M059J (cell line): Measurements from ENCODE around the gene PRICKLE2. TPM values are rescaled to one million over a fixed set of nuclear protein-coding genes. Genes with fewer than 3 reads are reported as not detected.
A peak's percentile ranks its signal among the peaks of the same experiment; 100 is the strongest.

Source experiments
- DNase-seq: peaks from one replicate; pipeline ENCODE4 v3.0.0-alpha.2; 2012; ENCODE audit warnings: low read depth
- total RNA-seq: library from RNA; depleted of rRNA; stranded (reverse); fragments of >200 nt; shearing (Covaris generic); gene quantifications from 2 replicates; pipeline ENCODE4 v1.2.3, GENCODE V29; 2014

Gene PRICKLE2
- total RNA-seq, 1 experiment from 2014 or later, result 5.3 TPM

DNA sequence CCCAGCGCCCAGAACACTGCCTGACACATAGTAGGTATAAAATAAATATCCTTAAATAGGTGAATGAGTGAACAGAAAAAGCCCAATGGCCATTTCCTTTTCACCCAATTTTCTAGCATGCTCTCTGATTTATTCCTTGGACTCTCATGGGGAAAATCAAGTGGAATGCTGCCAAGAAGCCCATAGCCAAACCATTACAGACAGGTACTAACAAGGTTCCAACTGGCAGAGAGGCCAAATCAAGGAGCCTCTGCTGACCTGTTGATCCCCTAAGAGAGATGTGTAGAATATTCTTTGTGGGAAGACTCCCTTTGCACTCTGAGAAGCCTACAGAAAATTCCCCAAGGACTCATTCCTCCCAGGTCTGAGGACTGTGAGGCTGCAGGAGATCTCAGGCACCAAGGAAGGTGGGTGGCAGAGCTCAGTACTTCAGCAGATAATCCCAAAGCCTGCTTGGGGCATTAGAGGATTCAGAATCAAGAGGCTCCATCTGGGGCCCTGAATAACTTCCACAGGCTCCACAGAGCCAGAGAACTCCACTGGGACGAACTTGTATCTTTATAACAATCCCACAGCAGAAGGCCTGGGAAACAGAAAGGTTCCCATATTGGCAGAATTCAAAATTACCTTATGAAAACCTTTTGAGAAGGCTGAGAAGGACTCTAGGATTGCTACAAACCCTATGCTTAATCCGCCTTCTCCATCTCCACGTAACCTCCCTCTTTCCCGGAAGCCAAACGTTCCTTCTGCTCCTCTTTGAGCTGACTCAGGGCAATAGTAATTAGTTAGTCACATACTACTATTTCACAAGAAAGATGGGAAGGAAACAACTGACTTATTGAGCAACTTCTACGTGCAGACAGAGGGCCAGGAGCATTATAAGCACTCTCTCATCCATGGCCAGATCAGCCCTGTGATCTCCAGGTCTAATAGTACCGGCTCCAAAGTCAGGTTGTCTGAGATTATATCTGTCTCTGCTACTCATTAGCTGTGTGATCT, 34.5 kb downstream of the PRICKLE2 start:
- peak; percentile 88 for DNase-seq

DNA sequence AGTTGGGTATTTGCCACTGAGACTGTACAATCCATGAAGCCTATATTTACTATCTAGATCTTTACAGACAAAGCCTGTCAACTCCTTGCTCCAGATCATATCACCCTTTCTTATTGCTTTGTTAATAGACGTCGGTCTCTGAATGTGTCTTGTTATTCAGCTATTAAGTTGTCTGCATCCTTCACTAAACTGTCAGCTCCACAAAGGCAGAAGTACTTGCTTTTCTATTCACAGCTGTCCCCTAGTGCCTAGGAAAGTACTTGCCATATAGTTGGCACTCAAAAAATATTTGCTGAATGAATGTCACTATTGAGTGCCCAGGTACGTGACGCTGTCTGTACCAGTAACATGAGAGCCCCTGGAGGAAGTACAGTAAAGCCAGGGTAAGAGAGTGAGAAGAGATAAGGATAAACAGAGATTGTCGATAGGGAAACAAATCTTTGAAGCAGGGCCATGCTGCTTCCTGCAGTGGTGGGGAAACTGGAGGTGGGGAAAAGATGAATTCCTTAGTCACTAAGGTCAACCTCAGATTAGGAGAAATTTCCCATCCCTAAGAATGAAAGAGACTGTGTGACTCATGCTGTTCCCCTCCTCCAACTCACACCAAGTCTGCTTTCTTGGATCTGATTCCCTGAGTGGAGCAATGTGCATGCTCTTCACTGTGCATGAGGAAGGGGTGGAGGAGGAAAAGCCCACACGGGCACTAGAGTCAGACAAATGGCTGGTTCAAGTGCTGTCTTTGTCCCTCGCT, 36.3 kb downstream of the PRICKLE2 start:
- DNase-seq, result peak; percentile 92

DNA sequence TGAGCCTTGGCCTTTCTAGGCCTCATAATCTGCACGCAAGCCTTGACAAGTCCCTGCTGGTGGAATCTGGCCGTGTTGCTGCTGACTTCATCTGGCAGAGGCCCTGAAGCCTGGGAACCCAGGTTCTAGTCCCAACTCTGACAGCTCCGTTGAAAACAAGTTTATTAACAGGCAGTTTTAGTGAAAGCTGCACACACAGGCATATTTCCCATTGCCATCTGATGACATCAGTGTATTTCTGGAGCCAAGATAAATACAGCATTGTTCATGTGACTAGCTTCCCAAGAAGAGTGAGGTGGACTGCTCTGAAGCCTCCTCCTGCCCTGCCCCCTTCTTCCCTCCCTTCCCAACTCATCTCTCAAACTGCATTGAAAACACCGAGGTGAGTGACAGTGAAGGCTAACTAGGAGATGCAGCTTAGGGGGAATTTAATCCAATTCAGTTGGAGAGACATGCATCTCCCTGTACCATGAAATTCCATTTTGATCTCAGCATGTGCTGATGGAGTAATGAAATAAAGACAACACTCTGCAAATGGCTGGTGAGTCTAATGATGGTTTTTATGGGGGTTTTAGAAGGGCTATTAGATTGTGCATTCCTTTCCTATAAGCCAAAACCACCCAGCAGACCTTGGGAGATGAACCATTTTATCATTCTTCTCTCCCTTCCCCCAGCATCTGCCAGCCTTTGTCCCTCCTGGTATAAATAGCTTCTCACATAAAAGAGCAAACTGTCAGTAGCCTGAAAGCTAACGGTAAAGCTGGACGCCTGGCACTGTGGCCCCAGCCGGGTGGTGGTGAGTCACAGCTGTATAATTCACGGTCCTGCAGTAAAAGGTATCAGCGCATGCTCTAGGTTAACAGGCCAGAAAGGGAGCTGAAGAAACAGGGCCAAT, 38.0 kb downstream of the PRICKLE2 start:
- peak; percentile 95 for DNase-seq

DNA sequence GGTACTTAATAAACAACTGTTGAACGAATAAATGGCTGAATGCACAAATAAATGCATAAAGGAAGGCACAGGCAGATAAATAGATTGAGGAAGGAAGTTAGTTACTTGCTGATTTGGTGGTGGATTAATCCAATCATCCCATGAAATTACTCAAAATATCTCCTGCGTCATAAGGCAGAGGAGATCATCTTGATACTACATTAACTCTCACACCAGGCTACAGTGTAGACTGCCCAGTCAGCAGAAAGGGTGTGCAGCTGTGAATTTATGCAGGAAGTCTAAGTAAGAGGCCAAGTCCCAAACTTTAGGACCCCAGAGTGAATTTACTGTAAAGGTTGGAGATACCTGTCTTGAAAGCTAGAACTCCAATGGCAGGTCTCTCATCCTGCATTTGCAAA, 38.6 kb downstream of the PRICKLE2 start:
- DNase-seq, result no peak

DNA sequence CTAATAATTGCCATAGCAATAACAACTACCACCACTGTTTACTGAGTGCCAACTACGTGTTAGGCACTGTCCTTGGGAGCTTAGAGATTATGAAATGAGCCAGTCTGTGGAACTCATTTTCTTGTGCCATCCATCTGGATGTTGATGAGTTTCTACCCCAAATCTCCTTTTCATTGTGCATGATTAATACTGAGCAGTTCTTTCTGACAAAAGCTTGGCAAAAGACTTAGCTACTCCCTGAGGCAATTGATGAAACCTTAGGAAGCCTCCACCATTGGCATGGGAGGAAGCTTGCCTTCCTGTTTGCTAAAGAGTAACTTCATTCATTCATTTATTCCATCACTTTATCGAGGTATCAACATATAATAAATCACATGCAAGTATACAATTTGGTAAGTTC, 39.8 kb downstream of the PRICKLE2 start:
- peak; percentile 72 for DNase-seq

DNA sequence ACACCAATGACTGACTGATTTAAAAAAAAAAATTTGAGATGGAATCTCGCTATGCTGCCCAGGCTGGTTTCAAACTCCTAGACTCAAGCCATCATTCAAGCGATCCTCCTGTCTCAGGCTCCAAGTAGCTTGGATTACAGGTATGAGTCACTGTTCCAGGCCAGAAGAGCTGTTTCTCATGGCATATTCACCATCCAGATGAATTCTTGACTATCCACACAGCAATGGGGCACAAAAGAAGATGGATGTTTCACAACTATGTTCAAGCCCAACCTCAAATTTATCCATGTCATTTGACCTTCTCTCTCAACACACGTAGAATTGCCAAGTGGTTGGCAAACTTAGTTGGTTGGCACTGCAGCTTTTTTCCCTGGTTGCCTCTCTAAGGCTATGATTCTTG, 40.6 kb downstream of the PRICKLE2 start:
- DNase-seq, result peak; percentile 82

DNA sequence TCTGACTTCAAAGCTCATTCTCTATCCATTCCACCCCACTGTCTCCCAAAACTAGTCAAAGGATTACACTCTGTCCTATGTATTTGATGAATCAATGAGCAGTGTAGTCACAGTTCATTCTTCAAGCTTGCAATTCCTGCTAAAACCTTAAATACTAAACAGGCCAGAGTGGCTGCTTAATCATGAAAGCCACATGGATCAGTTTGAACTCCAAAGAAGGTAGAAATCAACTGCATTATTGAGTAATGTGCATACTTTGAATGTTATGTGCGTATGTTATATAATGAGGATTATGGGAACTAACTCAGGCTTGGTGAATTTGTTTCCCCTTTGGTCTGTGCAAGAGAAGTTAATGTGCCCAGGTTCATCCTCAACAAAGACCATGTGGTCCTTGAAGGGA, 45.4 kb downstream of the PRICKLE2 start:
- DNase-seq, result no peak

DNA sequence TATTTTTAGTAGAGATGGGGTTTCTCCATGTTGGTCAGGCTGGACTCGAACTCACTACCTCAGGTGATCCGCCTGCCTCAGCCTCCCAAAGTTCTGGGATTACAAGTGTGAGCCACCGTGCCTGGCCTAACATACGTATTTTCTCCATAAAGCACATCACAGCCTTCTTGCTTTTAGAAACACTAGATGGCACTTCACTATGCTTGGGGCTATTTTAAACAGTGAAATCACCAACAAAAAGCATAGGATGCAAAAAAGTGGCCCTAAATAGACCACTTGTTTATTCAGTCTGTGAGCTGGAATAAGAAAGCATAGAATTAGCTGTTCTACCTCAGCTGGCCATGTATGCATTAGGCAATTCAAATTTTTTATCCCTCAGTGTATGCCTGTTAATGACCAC, 46.0 kb downstream of the PRICKLE2 start:
- no peak for DNase-seq

DNA sequence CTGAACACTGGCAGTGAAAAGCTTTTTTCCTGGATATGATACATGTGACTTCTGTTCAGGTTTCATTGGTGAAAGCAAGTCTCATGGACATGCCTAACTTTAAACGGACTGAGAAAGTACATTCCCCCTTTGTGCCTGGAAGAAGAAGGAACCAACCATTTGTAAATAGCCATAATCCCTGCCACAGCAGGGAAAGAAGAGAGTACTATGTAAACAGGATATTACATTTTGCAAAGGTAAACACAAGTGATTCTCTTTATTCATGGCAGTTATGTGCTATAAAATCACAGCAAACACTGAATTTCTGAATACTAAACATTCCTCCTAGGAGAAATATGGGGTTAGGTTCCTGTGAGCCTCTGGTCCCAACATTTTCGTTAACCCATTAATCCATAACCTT, 46.8 kb downstream of the PRICKLE2 start:
- no peak for DNase-seq

DNA sequence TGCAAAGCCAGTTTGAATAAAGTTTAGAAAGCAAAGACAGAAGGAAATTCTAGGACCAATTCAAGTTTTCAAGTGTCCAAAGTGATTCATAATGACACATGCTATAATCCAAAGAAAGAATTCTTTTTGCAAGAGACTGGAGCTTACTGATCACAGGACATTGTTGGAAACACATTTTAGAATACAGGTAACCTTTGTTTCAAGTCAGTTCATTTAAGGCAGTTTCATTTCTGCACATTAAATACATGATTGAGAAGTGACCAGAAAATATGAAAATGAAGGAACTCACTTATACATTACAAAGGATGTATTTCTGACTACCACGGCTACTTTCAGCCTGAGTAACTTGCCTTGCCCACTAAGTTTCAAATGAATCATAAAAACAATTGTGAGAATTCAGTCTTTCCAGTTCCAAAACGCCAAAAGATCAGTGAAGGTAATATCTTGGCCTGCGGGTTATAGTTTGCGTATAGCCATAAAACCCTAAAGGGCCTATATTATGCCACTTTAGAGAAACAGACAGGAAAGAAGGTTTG, 48.7 kb downstream of the PRICKLE2 start:
- peak; percentile 45 for DNase-seq

DNA sequence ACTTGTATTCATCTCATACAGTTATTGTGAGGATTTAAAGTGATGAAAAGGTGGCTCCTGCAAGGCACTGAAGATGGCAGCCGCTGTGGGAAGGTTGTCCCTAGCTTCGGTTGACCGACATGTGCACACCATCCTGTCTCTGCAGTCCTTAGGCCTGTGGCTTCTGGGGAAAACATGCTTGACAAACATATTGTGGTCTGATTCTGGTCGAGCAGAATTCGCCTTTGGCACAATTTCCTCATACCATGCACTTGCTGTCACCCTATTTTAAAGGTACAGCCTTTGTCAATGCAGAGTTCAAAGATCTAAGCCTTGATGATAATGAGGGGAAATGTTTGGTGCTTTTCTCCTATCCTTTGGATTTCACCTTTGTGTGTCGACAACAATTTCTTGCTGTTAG, 50.9 kb downstream of the PRICKLE2 start:
- DNase-seq, result peak; percentile 67

DNA sequence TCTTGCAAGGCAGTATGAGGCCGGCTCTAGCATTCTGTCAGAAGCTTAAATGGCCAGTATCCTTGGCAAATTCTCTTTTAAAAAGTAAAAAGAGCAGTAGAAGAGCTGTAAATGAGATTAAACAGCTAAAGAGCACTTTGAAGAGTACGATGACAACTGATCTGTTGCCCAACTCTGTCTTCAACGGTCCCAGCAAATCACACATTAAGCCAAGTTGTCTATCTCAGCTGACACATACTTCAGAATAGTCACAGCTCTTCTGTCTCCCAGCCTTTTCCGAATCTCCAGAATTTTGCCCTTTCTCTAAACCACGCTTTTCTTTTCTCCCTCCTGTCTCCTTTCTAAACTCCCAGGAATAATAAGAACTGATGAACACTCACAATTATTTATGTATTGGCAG, 51.7 kb downstream of the PRICKLE2 start:
- no peak for DNase-seq

DNA sequence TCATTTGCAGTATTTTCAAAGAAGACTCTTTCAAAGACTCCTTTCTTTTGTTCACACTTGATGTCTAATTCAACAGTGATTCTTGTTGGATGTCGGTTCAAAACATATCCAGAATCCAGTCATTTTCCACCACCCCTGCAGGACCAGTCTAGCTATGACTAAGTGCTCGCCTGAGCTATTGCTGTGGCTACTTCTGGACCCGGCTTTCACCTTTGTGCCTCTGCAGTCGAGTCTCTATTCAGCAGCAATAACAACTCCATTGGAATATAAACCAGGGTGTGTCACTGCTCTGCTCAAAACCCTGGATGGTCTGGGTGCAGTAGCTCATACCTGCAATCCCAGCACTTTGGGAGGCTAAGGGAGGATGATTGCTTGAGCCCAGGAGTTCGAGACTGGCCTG, 55.0 kb downstream of the PRICKLE2 start:
- peak; percentile 44 for DNase-seq

DNA sequence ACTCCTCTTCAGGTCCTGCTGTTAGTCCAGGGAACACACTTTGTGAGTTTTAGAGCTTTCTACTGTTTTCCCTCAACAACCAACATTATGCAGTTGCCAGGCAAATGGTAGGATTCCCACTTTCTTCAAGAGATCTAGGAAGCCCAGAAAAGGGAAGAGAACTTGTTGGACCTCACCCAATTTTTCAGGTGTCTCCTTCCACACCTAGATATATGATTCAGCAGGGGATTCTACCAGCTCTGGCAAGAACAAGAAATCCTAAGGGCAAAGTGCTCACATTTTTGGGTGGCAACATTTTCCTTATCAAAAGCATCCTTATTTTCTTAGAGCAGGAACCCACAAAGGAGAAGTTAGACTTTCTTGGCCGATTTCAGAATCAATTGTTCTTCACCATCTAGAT, 57.4 kb downstream of the PRICKLE2 start:
- DNase-seq, result no peak

DNA sequence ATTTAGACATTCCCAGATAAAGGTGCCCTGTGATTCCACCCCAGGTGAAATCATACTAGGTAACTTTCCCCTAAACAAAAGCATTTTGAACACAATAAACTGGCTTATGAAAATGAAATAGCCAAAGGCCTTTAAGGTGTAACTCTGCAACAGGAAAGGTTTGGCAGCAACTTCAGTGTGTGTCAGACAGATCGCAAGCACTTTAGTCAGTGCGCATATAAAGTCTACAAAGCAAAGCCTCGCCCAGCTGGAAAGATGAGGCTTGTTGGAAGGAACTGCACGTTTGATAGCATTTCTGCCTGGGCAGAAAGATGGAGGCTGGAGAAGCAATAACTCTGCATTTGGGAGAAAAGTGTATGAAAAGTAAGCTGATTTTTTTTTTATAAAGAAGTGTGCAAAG, 57.9 kb downstream of the PRICKLE2 start:
- no peak for DNase-seq

DNA sequence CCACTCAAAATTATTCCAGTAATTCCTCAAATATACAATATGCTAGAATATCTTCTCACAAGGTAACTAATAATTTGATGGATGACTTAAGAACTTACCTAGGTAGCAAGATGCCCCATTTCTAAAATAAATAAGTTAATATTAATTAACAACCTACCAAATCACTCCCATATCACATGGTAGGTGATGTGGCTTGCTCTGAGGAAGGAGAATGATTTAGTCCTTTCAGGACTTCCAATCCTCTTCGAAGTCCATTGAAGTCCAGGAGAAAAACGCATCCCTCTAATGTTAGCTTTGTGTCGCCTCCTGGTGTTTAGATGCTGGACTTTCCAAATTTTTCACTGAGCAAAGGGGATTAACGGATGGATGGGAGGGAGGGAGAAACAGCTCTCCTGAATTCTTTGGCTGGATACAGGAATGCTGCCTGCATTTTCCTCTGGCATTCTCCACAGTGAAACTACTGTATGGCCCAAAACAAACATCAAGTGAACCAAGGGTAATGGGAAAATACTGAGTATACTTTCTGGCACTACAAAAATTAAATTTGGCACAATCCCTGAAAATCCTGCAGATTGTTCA, 58.6 kb downstream of the PRICKLE2 start:
- DNase-seq, result no peak

DNA sequence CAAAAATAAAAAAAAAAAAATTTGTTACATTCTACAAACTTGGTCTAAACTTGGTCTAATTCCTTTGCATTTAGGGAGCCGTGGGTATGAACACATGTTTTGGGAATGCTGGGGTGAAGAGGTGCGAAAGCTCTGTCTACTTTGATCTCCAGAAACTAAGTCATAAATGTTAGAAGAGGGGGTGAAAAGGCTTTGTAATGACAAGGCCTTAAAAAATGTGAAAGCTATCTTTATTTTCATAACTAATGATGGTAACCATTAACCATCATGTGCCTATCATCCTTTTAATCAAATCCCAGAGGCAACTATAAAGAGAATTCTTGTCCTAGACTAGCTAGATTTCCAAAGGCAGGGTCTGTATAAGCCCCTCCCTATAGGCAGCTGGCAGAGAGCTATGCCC, 60.9 kb downstream of the PRICKLE2 start:
- DNase-seq, result peak; percentile 34

DNA sequence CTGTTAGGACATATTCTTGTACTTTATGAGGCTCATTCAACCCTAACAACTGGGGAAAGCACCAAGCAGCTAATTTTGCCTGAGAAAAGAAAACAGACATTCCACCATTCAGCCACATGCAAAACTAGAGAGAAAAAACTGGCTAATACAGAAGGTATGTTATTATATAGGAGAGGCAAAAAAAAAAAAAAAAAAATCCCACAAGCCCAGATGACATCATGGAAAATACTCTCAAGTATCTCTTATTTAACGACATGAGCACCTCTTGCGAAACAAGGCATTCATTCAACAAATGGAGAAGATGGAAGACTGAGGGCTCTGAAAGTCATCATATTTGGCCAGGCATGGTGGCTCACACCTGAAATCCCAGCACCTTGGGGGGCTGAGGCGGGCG, 61.5 kb downstream of the PRICKLE2 start:
- peak; percentile 81 for DNase-seq

DNA sequence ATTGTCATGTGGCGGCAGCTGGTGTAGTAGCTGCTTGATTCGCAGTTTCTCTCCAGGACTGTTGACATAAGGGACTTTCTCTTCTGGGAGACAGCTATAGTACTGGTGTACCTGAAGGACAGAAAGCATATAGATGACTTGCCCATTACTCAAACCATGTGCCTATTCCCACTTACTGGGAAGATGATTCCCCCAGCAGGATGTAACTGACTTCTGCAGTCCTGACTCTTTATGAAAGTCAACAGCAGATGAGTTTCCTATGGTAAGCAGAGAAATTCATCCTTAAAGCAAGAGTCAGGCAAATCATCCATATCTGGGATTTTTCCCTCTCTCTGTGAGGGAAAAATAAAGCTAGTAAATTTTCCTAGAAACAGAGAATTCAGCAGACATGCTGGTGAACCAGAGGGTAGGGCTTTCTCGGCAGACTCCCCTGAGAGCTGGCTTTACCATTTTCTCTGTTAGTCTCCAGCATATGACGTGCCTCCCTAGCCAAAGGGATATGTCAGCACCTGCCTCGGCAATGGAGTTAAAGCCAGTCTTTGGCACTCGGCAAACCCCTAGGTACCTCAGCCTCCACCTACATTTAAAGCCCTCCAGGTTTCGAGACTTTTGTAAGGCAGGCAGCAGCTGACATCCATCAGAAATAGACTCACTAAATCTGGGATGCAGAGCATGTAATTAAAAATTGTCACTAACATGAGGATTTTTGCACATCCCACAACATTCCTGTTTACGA, 62.1 kb downstream of the PRICKLE2 start:
- no peak for DNase-seq

DNA sequence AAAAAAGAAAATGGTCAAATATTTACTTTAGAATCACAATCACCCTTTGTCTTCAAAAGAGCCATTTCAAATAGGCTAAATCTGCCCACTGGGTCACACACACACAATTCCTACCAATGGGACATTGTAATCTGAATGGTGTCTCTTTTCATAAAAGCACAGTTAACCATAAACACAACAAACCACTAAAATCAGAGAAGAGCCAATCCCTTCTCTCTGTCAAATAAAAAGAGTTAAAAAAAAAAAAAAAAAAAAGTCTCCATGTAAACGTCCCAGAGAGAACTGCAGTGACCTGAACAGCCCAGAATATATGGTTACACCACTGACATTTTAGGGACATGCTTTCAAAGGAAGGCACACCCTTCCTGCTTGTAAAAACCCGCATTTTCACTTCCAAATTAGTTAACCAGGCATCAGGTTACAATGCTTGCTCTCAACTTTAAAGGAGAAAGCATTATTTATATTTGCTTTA, 63.7 kb downstream of the PRICKLE2 start:
- peak; percentile 41 for DNase-seq
